ENCODE results near the gene ATP6V0A4.

ATP6V0A4 gene

DNA sequence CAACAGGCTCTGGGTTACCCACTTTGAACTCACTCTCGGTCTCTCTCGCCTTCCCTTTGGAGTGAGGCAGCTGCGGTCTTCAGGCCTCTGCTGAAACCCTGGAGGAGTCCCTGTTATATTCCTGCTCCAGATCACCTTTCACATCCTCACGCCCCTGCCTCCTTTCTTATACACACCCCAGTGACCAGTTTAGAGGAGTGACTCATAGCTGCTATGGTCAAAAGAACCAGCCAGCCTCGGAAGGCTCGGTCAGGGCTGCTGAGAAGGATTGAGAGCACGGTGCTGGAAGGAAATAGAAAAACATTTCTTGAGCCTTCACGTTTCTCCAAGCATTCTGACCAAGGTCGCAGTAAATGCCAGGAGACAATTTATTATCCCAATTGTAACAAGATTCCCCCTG, 68.6 kb downstream of the ATP6V0A4 start:
- Mint-ChIP-seq H3K4me3 (no peak overlapping the region), H3K27me3 (ENCODE audit: low read depth, poor library complexity) (peaks cover 13% of the 10 kb centered on the region), H3K36me3 (ENCODE audit: low read depth) (no peaks in the 10 kb centered on the region), H3K27ac (peak overlapping the region; percentile 93), H3K9me3 (peaks cover 3% of the 10 kb centered on the region), H3K4me1 (peaks cover 16% of the 10 kb centered on the region)
- no peak for TF ChIP-seq CTCF (IDR thresholded peaks at IDR 0.05)
- no peak for DNase-seq

- Mint-ChIP-seq H3K36me3 (ENCODE audit: low read depth) (no peaks in the 10 kb centered on the region), H3K4me1 (peaks cover 16% of the 10 kb centered on the region), H3K9me3 (peaks cover 3% of the 10 kb centered on the region), H3K4me3 (no peak overlapping the region), H3K27ac (no peak overlapping the region), H3K27me3 (ENCODE audit: low read depth, poor library complexity) (peaks cover 9% of the 10 kb centered on the region)
- TF ChIP-seq CTCF (IDR thresholded peaks at IDR 0.05): no peak
- no peak for DNase-seq
These were observed 70.5 kb downstream of the ATP6V0A4 start for GRCh38 chr7:138727336-138728099.

- no peak for DNase-seq
- Mint-ChIP-seq H3K9me3 (peaks cover 3% of the 10 kb centered on the region), H3K36me3 (ENCODE audit: low read depth) (no peaks in the 10 kb centered on the region), H3K4me1 (peaks cover 16% of the 10 kb centered on the region), H3K27ac (no peak overlapping the region), H3K27me3 (ENCODE audit: low read depth, poor library complexity) (peaks cover 9% of the 10 kb centered on the region), H3K4me3 (no peak overlapping the region)
- TF ChIP-seq CTCF (IDR thresholded peaks at IDR 0.05): no peak
These were observed 71.7 kb downstream of the ATP6V0A4 start for GRCh38 chr7:138726288-138726687.

DNA sequence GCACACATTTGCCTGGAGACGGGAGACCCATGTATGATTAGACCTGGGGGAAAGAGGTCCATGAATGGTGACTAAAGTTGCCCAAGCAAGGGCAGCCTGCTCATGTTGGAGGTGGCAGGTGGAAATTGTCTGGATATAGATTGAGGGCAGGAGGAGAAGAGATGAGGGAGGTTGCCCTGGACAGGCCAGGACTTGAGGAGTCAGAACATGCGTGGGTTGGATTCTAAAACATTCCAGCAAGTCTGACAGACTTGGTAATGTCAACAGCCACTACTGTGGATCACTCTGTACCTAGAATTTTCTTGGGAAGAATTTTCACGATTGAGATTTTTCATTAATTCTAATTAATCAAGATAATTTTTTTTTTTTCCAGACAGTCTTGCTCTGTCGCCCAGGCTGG, 77.7 kb downstream of the ATP6V0A4 start:
- Mint-ChIP-seq H3K27ac (no peak overlapping the region), H3K27me3 (ENCODE audit: low read depth, poor library complexity) (peaks cover 2% of the 10 kb centered on the region), H3K4me3 (no peak overlapping the region), H3K9me3 (no peaks in the 10 kb centered on the region), H3K4me1 (peaks cover 12% of the 10 kb centered on the region), H3K36me3 (ENCODE audit: low read depth) (no peaks in the 10 kb centered on the region)
- DNase-seq: no peak
- no peak for TF ChIP-seq CTCF (IDR thresholded peaks at IDR 0.05)

DNA sequence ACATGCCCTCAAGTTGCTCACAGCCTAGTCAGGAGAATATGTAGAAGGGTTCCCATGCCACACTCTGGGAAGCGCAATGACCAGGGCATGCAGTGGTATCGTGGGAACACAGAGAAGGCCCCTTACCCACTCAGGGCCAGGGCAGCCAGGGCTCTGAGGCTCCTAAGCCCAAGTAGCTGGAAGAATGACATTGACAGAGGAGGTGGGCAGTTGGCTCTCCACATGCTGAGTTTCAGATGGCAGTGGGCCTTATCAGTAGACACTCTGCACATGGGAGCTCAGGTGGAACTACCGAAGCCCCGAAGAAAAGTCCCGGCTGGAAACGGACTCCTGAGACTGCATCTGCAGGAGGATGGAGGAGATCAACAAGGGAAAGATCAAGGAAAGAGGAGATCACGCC, 81.1 kb downstream of the ATP6V0A4 start:
- H3K27me3 Mint-ChIP-seq (ENCODE audit: low read depth, poor library complexity): peaks cover 14% of the 10 kb centered on the region
- no peaks in the 10 kb centered on the region for H3K36me3 Mint-ChIP-seq (ENCODE audit: low read depth)
- H3K4me3 Mint-ChIP-seq: no peak overlapping the region
- TF ChIP-seq CTCF (IDR thresholded peaks at IDR 0.05): no peak
- no peaks in the 10 kb centered on the region for H3K9me3 Mint-ChIP-seq
- peaks cover 12% of the 10 kb centered on the region for H3K4me1 Mint-ChIP-seq
- no peak overlapping the region for H3K27ac Mint-ChIP-seq
- DNase-seq: no peak

DNA sequence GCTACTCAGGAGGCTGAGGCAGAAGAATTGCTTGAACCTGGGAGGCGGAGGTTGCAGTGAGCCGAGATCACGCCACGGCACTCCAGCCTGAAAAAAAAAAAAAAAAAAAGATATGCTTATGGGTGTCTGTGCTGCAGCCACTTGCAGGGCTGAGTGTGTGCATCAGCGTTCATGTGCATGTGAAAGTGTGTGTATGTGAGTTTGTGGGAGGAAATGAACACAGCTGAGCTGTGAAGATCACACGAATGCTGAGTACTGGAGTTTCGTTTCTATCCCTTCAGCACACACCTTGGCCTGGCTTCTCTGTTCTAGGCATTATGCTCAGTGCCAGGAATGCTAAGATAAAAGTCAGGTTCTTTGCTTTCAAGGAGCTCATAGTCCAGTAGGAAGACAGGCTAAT, 84.8 kb downstream of the ATP6V0A4 start:
- Mint-ChIP-seq H3K27ac (no peak overlapping the region), H3K4me3 (no peak overlapping the region), H3K36me3 (ENCODE audit: low read depth) (no peaks in the 10 kb centered on the region), H3K4me1 (peaks cover 12% of the 10 kb centered on the region), H3K9me3 (no peaks in the 10 kb centered on the region), H3K27me3 (ENCODE audit: low read depth, poor library complexity) (peaks cover 18% of the 10 kb centered on the region)
- no peak for TF ChIP-seq CTCF (IDR thresholded peaks at IDR 0.05)
- no peak for DNase-seq

All from nephron progenitor cell (in vitro differentiated cells).